Osteocyte (in vitro differentiated cells): Measurements from ENCODE around the gene FAM118B. TPM values are rescaled to one million over a fixed set of nuclear protein-coding genes. Genes with fewer than 3 reads are reported as not detected.
A peak's percentile ranks its signal among the peaks of the same experiment; 100 is the strongest.

Experiments
- DNase-seq: peaks from one replicate; pipeline ENCODE4 v3.0.0; 2021; ENCODE audit warnings: mixed read lengths; ENCODE audit not compliant: unreplicated experiment; ENCODE audit errors: extremely low spot score
- H3K27ac Mint-ChIP-seq: one replicate; pipeline ENCODE4 v1.8.0; 2021; ENCODE audit warnings: mild to moderate bottlenecking, mixed read lengths; ENCODE audit not compliant: unreplicated experiment
- H3K27me3 Mint-ChIP-seq: one replicate; pipeline ENCODE4 v1.8.0; 2021; ENCODE audit warnings: mixed read lengths; ENCODE audit not compliant: unreplicated experiment
- H3K36me3 Mint-ChIP-seq: one replicate; pipeline ENCODE4 v1.8.0; 2021; ENCODE audit warnings: mixed read lengths; ENCODE audit not compliant: unreplicated experiment
- H3K4me1 Mint-ChIP-seq: one replicate; pipeline ENCODE4 v1.8.0; 2021; ENCODE audit warnings: mixed read lengths; ENCODE audit not compliant: unreplicated experiment
- H3K4me3 Mint-ChIP-seq: one replicate; pipeline ENCODE4 v1.8.0; 2021; ENCODE audit warnings: mild to moderate bottlenecking, moderate library complexity, mixed read lengths; ENCODE audit not compliant: unreplicated experiment
- H3K9me3 Mint-ChIP-seq: one replicate; pipeline ENCODE4 v1.8.0; 2021; ENCODE audit warnings: mixed read lengths; ENCODE audit not compliant: unreplicated experiment
- CTCF ChIP-seq: fragments of 200-600 bp; sonication (generic); IDR thresholded peaks from 2 replicates; pipeline ENCODE4 v1.5.0; 2021; ENCODE audit warnings: antibody characterized with exemption, mild to moderate bottlenecking, moderate library complexity
- total RNA-seq: library from RNA; stranded (reverse); gene quantifications from 2 replicates; pipeline ENCODE4 v1.2.1, GENCODE V29; 2021

The FAM118B gene
- total RNA-seq, 1 donor from 2014 or later, result 23.3 TPM

- Mint-ChIP-seq H3K36me3 (peaks cover 32% of the 10 kb centered on the region), H3K27me3 (no peaks in the 10 kb centered on the region), H3K9me3 (no peaks in the 10 kb centered on the region), H3K4me3 (peak overlapping the region; percentile 96), H3K4me1 (peaks cover 22% of the 10 kb centered on the region), H3K27ac (peak overlapping the region; percentile 97)
- no peak for DNase-seq
- no peak for TF ChIP-seq CTCF
Observed at GRCh38 chr11:126268361-126268707, 56.8 kb downstream of the FAM118B start.

- Mint-ChIP-seq H3K4me1 (peaks cover 22% of the 10 kb centered on the region), H3K9me3 (no peaks in the 10 kb centered on the region), H3K36me3 (peaks cover 30% of the 10 kb centered on the region), H3K27me3 (no peaks in the 10 kb centered on the region), H3K4me3 (peak within 1 kb of the TSS; percentile 96), H3K27ac (peak within 1 kb of the TSS; percentile 97)
- no peak for TF ChIP-seq CTCF
- DNase-seq, result peak; percentile 100
Observed at GRCh38 chr11:126268708-126269579, 57.4 kb downstream of the FAM118B start, which contains the start of the genes FOXRED1 and SRPRA. FOXRED1 (plus strand) TSS chr11:126269154; CDS start chr11:126269207, 53 bp downstream. SRPRA (minus strand) TSS chr11:126268895; CDS start chr11:126268804, 91 bp downstream.

GRCh38 chr11:126277322-126277721 is 65.7 kb downstream of the FAM118B start:
- no peak for DNase-seq
- Mint-ChIP-seq H3K4me3 (no peak overlapping the region), H3K4me1 (peaks cover 10% of the 10 kb centered on the region), H3K27ac (no peak overlapping the region), H3K27me3 (no peaks in the 10 kb centered on the region), H3K36me3 (peaks cover 19% of the 10 kb centered on the region), H3K9me3 (no peaks in the 10 kb centered on the region)
- no peak for TF ChIP-seq CTCF

- Mint-ChIP-seq H3K4me3 (no peak overlapping the region), H3K4me1 (peaks cover 14% of the 10 kb centered on the region)
Observed at GRCh38 chr11:126277780-126278179, 66.2 kb downstream of the FAM118B start.

More at GRCh38 chr11:126277780-126278179, 66.2 kb downstream of the FAM118B start:
- H3K27ac Mint-ChIP-seq, result no peak overlapping the region
- no peak for DNase-seq
- peaks cover 19% of the 10 kb centered on the region for H3K36me3 Mint-ChIP-seq
- TF ChIP-seq CTCF, result no peak
- H3K9me3 Mint-ChIP-seq, result no peaks in the 10 kb centered on the region
- no peaks in the 10 kb centered on the region for H3K27me3 Mint-ChIP-seq
